ENCODE measurements around the gene OSBPL6. TPM values are rescaled to one million over a fixed set of nuclear protein-coding genes. Genes with fewer than 3 reads are reported as not detected.
"Not testable (repeated sequence)": the region's sequence is repeated elsewhere in the genome, so short reads cannot be mapped to it uniquely, and the experiment has no call there.

OSBPL6 gene
- total and polyA plus RNA-seq, 5 donors = 2.3 to 8.2 (median 7.2) TPM

DNA sequence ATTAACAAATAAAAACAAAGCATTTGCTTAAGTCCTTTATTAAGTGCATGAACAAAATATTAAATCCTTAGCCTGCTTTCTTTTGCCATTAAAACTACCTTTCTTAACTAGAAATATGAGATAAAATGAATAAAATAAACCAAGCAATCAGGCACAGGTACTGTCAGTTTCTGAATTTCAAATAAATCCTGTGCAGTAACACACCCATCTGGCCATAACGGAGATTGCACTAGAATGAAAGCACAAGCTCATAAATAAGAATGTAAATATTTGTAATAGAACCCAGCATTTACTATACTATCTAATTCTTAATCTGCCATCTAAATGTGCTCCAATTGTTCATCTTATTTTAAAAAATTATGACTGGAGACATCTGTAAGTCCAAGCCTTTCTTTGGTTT lies 224.8 kb downstream of the OSBPL6 start:
- DNase-seq = no peak
- no peak overlapping the region for H3K27ac ChIP-seq (ENCODE audit: low read length)
- H3K27me3 ChIP-seq (ENCODE audit: control insufficient read depth, insufficient read depth) = no peaks in the 10 kb centered on the region
- no peak for ATAC-seq
- intact Hi-C loops (cut with DNase I) = loop anchor here in 1 of 4 donors (10.0 kb wide), 1 partner anchor 304 kb away; the partner anchor contains the start of gene RBM45
- 65% methylated on average over 1 of the region's 1 CpG for WGBS
- no peaks in the 10 kb centered on the region for H3K9me3 ChIP-seq (ENCODE audit: control insufficient read depth, low read length)
- H3K4me1 ChIP-seq (ENCODE audit: control insufficient read depth, insufficient read depth, low read length) = no peaks in the 10 kb centered on the region
- no peak overlapping the region for H3K4me3 ChIP-seq (ENCODE audit: low read length)

DNA sequence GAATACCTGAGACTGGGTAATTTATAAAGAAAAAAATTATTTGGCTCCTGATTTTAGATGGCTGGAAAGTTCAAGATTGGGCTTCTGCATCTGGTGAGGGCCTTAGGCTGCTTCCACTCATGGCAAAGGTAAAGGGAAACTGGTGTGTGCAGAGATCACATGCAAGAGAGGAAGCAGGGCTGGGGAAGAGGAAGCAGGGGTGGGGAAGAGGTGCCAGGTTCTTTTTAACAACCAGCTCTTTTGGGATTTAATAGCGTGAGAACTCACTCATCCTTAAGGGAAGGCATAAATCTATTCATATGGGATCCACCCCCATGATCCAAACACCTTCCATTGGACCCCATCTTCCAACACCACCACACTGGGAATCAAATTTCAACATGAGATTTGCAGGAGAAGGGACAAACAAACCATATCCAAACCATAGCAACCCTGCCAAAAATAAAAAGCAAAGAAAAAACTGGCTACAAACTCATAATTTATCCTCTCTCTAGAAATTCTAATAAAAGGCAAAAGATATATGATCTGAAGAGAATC lies 226.2 kb downstream of the OSBPL6 start:
- no peak for ATAC-seq
- Histone ChIP-seq H3K9me3 (ENCODE audit: control insufficient read depth, low read length) (no peaks in the 10 kb centered on the region), H3K27me3 (ENCODE audit: control insufficient read depth, insufficient read depth) (no peaks in the 10 kb centered on the region), H3K4me1 (ENCODE audit: control insufficient read depth, insufficient read depth, low read length) (no peaks in the 10 kb centered on the region), H3K27ac (ENCODE audit: low read length) (no peak overlapping the region), H3K4me3 (ENCODE audit: low read length) (no peak overlapping the region)
- DNase-seq = no peak
- intact Hi-C loops (cut with DNase I) = no loop called here
- 26% methylated on average over 1 of the region's 1 CpG for WGBS

DNA sequence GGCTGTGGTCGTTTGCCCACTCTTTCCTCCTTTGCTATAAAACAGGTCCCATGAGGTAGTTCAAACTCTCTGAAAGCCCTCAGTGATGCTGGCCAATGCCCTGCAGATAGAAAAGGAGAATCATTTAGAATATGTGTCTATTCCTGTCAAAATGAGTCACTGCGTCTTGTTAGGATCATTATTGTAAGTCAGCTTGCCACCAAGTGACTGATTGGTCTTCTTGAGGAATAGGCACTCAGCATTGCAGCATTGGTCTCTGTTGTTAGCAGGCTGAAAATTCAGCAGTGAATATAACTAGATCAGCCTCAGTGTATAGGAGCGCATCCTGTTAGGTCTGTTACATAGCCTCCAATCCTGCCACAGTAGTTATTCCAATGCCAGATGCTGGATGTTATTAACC lies 227.8 kb downstream of the OSBPL6 start:
- WGBS = 92% methylated on average over 3 of the region's 3 CpGs
- Histone ChIP-seq H3K4me3 (ENCODE audit: low read length) (no peak overlapping the region), H3K9me3 (ENCODE audit: control insufficient read depth, low read length) (no peaks in the 10 kb centered on the region), H3K27me3 (ENCODE audit: control insufficient read depth, insufficient read depth) (no peaks in the 10 kb centered on the region), H3K27ac (ENCODE audit: low read length) (no peak overlapping the region), H3K4me1 (ENCODE audit: control insufficient read depth, insufficient read depth, low read length) (no peaks in the 10 kb centered on the region)
- DNase-seq (no peak), ATAC-seq (no peak)
- intact Hi-C loops (cut with DNase I) = no loop called here

DNA sequence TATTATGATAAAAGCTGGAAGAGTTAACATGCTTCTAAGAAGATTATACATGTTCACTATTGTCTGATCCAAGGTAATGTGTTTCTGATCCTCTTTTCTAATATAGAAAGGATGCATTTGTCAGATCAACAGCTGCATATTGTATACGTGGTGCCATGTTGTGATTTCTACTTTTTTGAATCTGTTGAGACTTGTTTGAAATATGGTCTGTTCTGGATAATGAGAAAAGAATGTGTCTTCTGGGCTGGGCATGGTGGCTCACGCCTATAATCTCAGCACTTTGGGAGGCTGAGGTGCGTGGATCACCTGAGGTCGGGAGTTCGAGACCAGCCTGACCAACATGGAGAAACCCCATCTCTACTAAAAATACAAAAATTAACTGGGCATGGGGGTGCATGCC lies 229.4 kb downstream of the OSBPL6 start:
- 94% methylated on average over 5 of the region's 5 CpGs for WGBS
- H3K9me3 ChIP-seq (ENCODE audit: control insufficient read depth, low read length); DNase-seq; H3K4me1 ChIP-seq (ENCODE audit: control insufficient read depth, insufficient read depth, low read length); H3K4me3 ChIP-seq (ENCODE audit: low read length); ATAC-seq; H3K27me3 ChIP-seq (ENCODE audit: control insufficient read depth, insufficient read depth); H3K27ac ChIP-seq (ENCODE audit: low read length); intact Hi-C loops (cut with DNase I): not testable (repeated sequence)

- Histone ChIP-seq H3K27ac (ENCODE audit: low read length) (no peak overlapping the region), H3K9me3 (ENCODE audit: control insufficient read depth, low read length) (no peaks in the 10 kb centered on the region), H3K27me3 (ENCODE audit: control insufficient read depth, insufficient read depth) (no peaks in the 10 kb centered on the region), H3K4me1 (ENCODE audit: control insufficient read depth, insufficient read depth, low read length) (no peaks in the 10 kb centered on the region), H3K4me3 (ENCODE audit: low read length) (no peak overlapping the region)
- 96% methylated on average over 4 of the region's 4 CpGs for WGBS
- ATAC-seq (no peak), DNase-seq (no peak)
- intact Hi-C loops (cut with DNase I) = no loop called here
Measured at GRCh38 chr2:178425255-178425827, 231.0 kb downstream of the OSBPL6 start.

DNA sequence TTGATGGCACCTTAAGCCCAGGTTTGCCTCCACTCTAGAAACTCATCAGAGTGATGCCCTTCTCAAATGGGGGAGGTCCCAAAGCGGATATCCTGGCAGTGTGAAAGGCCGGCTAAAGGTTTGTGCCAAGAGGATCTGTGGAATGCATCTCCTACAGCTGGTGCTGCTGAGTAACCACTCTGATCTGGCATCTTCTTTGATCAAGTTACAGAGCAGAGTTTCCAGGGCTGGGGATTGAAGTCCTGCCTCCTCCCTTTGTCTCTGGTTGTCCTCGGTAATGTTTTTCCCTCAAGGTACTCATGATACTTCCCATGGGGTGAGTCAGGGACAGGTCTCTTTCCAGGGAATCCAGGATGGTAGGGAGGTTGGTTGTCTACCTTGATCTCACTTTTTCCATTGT lies 232.1 kb downstream of the OSBPL6 start:
- 84% methylated on average over 3 of the region's 3 CpGs for WGBS

DNA sequence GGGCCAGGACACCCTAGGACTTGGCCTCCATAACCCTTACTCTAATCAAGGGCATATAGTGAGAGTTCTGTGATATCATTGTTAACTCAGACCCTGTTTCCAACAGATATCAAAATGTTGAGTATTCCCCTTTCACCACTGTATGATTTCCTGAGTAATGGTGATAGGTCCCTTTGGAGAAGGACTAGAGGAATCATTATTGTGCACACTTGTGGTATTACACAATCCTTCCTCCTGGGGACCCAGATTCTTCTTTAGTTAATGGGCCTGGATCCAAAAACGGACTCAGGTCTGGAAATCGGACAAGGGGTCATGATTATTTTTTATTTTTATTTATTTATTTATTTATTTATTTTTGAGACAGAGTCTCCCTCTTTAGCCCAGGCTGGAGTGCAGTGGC lies 233.1 kb downstream of the OSBPL6 start:
- no peaks in the 10 kb centered on the region for H3K27me3 ChIP-seq (ENCODE audit: control insufficient read depth, insufficient read depth)
- intact Hi-C loops (cut with DNase I) = no loop called here
- no peak for ATAC-seq
- H3K4me3 ChIP-seq (ENCODE audit: low read length) = no peak overlapping the region
- 89% methylated on average over 2 of the region's 2 CpGs for WGBS
- no peak for DNase-seq
- no peak overlapping the region for H3K27ac ChIP-seq (ENCODE audit: low read length)
- H3K4me1 ChIP-seq (ENCODE audit: control insufficient read depth, insufficient read depth, low read length) = no peaks in the 10 kb centered on the region
- no peaks in the 10 kb centered on the region for H3K9me3 ChIP-seq (ENCODE audit: control insufficient read depth, low read length)

More for the DNA sequence above, 232.1 kb downstream of the OSBPL6 start:
- H3K9me3 ChIP-seq (ENCODE audit: control insufficient read depth, low read length) = no peaks in the 10 kb centered on the region
- H3K27ac ChIP-seq (ENCODE audit: low read length) = no peak overlapping the region
- no peak overlapping the region for H3K4me3 ChIP-seq (ENCODE audit: low read length)
- no peak for DNase-seq
- H3K27me3 ChIP-seq (ENCODE audit: control insufficient read depth, insufficient read depth) = no peaks in the 10 kb centered on the region
- intact Hi-C loops (cut with DNase I) = no loop called here
- no peaks in the 10 kb centered on the region for H3K4me1 ChIP-seq (ENCODE audit: control insufficient read depth, insufficient read depth, low read length)
- ATAC-seq = no peak

GRCh38 chr2:178428396-178428806 lies 234.1 kb downstream of the OSBPL6 start:
- intact Hi-C loops (cut with DNase I) = no loop called here
- ATAC-seq (no peak), DNase-seq (no peak)
- Histone ChIP-seq H3K27me3 (ENCODE audit: control insufficient read depth, insufficient read depth) (no peaks in the 10 kb centered on the region), H3K4me1 (ENCODE audit: control insufficient read depth, insufficient read depth, low read length) (no peaks in the 10 kb centered on the region), H3K27ac (ENCODE audit: low read length) (no peak overlapping the region), H3K4me3 (ENCODE audit: low read length) (no peak overlapping the region), H3K9me3 (ENCODE audit: control insufficient read depth, low read length) (no peaks in the 10 kb centered on the region)
- WGBS = 83% methylated on average over 1 of the region's 1 CpG

DNA sequence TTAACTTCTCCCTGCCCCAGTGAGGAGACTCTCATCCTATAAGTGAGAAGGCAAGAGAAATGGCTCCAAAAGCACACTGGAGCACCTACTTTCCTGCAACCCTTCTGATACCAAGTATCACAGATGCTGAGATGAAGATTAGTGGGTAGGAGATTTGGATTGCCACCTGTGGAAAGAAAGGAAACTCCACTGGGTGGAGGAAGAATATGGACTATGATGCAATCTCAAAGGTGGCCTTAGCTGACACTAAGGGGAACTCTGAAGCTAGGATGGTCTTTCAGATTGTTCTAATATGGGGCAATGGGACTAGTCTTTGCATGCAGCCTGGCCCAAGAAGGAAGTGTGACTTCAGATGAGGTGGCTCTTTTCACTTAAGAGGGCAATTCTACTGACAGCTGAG lies 235.0 kb downstream of the OSBPL6 start:
- intact Hi-C loops (cut with DNase I) = no loop called here
- H3K4me3 ChIP-seq (ENCODE audit: low read length) = no peak overlapping the region
- no peaks in the 10 kb centered on the region for H3K27me3 ChIP-seq (ENCODE audit: control insufficient read depth, insufficient read depth)
- ATAC-seq (no peak), DNase-seq (no peak)
- no peak overlapping the region for H3K27ac ChIP-seq (ENCODE audit: low read length)
- H3K9me3 ChIP-seq (ENCODE audit: control insufficient read depth, low read length) = no peaks in the 10 kb centered on the region
- H3K4me1 ChIP-seq (ENCODE audit: control insufficient read depth, insufficient read depth, low read length) = no peaks in the 10 kb centered on the region

DNA sequence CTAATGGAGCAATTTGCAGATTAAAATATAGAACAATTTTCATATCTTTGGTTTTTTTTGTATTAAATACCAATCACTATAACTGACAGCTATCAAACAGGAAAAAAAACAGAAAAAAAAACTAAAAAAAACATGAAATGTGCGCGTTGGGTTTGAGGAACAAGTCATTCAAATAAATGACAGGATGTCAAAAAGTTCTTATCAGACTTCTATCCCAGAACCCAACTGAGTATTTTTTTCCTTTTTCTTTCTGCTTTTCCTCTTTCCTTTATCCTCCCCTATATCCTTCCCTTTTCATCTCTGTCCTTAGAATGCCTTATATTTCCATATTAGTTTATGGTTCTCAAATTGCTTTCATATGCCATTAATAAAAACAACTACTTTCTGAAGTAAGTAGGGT lies 242.3 kb downstream of the OSBPL6 start:
- DNase-seq (no peak), ATAC-seq (no peak)
- no peaks in the 10 kb centered on the region for H3K27me3 ChIP-seq (ENCODE audit: control insufficient read depth, insufficient read depth)
- no peaks in the 10 kb centered on the region for H3K4me1 ChIP-seq (ENCODE audit: control insufficient read depth, insufficient read depth, low read length)
- intact Hi-C loops (cut with DNase I) = no loop called here
- H3K9me3 ChIP-seq (ENCODE audit: control insufficient read depth, low read length) = no peaks in the 10 kb centered on the region
- no peak overlapping the region for H3K27ac ChIP-seq (ENCODE audit: low read length)
- H3K4me3 ChIP-seq (ENCODE audit: low read length) = no peak overlapping the region
- 73% methylated on average over 2 of the region's 2 CpGs for WGBS

DNA sequence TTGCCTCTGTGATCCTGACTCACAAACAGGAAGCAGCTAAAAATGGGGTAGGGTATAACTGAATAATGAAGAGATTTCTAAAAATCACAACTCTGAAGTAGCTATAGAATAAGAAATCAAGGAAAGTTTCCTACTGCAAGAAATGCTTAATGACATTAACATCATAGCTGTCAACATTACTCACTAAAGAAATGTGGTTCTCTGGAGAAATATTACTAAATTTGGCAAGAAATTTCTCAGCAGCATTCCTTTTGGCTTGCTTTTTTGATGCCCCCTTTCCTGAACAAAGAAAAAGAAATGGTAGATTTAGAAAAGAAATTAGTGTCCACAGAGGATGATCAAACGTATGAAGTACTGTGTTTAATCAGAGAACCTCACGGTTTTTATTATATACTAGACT lies 247.1 kb downstream of the OSBPL6 start:
- WGBS = 90% methylated on average over 2 of the region's 2 CpGs
- Histone ChIP-seq H3K4me1 (ENCODE audit: control insufficient read depth, insufficient read depth, low read length) (peaks cover 1% of the 10 kb centered on the region), H3K27me3 (ENCODE audit: control insufficient read depth, insufficient read depth) (no peaks in the 10 kb centered on the region), H3K4me3 (ENCODE audit: low read length) (no peak overlapping the region), H3K9me3 (ENCODE audit: control insufficient read depth, low read length) (no peaks in the 10 kb centered on the region), H3K27ac (ENCODE audit: low read length) (no peak overlapping the region)
- ATAC-seq = no peak
- DNase-seq = no peak
- intact Hi-C loops (cut with DNase I) = no loop called here
